ENCODE data around the gene CCNB2. TPM values are rescaled to one million over a fixed set of nuclear protein-coding genes. Genes with fewer than 3 reads are reported as not detected.

The CCNB2 gene
- 27.7 and 35.7 TPM in 2 replicates for total RNA-seq

GRCh38 chr15:59104912-59105732 lies at the start of gene CCNB2:
Gene CCNB2, plus strand, starts transcription at chr15:59105146. Its CDS starts 123 bp downstream, at chr15:59105269.

Small RNAs within 50 kb of the gene (small RNA-seq; reads per million reads assigned to genes)
- gene MIR2116 = 9.4 reads per million, percentile 94 among the genes with 10 or more reads in this experiment

Other genes starting within 250 kb of the CCNB2 start
- 86.0 and 97.2 TPM in 2 replicates for gene SLTM, start 171.5 kb upstream of the CCNB2 start, total RNA-seq
- 27.4 and 28.3 TPM in 2 replicates for gene RNF111, start 117.5 kb upstream of the CCNB2 start, total RNA-seq
- not detected in 2 replicates for gene LDHAL6B, start 101.7 kb downstream of the CCNB2 start, total RNA-seq